SU-DHL-6 (cell line): ENCODE data around the gene RHOV.

Experiments used
- EZH2phosphoT487 ChIP-seq: fragments of 200-600 bp; sonication (generic), shearing (Covaris generic); conservative IDR thresholded peaks from 2 replicates; pipeline ENCODE4 v1.6.1; 2018; ENCODE audit warnings: mild to moderate bottlenecking, antibody characterized with exemption, low read length, moderate library complexity, mixed read lengths
- TF ChIP-seq, protein P1 (sequence below): fragments of 200-600 bp; sonication (generic); IDR thresholded peaks from one replicate; pipeline ENCODE4 v1.5.1; 2017; ENCODE audit warnings: antibody characterized with exemption, mild to moderate bottlenecking, low read length, moderate library complexity; ENCODE audit not compliant: insufficient read depth, poor library complexity, severe bottlenecking

GRCh38 chr15:40875991-40876730 is 2.1 kb upstream of the RHOV start:
- TF ChIP-seq, protein P1, sequence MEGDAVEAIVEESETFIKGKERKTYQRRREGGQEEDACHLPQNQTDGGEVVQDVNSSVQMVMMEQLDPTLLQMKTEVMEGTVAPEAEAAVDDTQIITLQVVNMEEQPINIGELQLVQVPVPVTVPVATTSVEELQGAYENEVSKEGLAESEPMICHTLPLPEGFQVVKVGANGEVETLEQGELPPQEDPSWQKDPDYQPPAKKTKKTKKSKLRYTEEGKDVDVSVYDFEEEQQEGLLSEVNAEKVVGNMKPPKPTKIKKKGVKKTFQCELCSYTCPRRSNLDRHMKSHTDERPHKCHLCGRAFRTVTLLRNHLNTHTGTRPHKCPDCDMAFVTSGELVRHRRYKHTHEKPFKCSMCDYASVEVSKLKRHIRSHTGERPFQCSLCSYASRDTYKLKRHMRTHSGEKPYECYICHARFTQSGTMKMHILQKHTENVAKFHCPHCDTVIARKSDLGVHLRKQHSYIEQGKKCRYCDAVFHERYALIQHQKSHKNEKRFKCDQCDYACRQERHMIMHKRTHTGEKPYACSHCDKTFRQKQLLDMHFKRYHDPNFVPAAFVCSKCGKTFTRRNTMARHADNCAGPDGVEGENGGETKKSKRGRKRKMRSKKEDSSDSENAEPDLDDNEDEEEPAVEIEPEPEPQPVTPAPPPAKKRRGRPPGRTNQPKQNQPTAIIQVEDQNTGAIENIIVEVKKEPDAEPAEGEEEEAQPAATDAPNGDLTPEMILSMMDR = no peak
- TF ChIP-seq EZH2phosphoT487 = no peak
